ENCODE results near the gene ARID3A.

DNA sequence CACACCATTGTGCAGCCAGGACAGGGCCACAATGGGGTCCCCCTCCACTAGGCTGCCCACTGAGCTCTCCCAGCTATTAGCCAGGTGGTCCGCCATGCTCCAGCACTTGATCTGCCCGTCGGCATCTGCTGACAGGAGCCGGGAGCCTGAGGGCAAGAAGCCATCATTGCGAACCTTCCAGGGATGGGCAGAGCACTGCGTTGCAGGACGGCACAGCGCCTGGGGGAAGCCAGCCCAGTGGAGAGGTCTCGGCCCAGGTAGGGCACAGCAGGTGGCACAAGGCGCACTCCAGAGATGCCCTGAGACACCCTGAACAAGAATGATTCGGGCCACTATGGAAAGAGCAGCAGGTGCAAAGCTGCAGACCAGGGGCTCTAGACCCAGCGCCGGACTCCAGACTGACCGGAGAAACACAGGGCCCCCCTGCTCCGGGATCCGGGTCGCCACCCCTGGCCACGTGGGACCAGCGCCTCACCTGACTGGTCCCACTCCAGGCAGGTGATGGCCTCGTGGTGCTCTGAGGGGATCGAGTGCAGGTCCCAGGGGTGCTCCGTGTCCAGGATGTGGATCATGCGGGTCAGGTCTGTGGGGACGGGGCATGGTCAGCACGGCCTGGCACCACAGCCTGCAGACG is 36.1 kb upstream of the ARID3A start:
- TF ChIP-seq, protein P1, sequence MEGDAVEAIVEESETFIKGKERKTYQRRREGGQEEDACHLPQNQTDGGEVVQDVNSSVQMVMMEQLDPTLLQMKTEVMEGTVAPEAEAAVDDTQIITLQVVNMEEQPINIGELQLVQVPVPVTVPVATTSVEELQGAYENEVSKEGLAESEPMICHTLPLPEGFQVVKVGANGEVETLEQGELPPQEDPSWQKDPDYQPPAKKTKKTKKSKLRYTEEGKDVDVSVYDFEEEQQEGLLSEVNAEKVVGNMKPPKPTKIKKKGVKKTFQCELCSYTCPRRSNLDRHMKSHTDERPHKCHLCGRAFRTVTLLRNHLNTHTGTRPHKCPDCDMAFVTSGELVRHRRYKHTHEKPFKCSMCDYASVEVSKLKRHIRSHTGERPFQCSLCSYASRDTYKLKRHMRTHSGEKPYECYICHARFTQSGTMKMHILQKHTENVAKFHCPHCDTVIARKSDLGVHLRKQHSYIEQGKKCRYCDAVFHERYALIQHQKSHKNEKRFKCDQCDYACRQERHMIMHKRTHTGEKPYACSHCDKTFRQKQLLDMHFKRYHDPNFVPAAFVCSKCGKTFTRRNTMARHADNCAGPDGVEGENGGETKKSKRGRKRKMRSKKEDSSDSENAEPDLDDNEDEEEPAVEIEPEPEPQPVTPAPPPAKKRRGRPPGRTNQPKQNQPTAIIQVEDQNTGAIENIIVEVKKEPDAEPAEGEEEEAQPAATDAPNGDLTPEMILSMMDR (conservative IDR thresholded peaks at IDR 0.05; ENCODE audit: low read length) = no peak
- TF ChIP-seq EZH2phosphoT487 (IDR thresholded peaks at IDR 0.05; ENCODE audit: borderline replicate concordance, low read depth, low read length) = no peak
